Activated CD8-positive, alpha-beta memory T cell treated with anti-CD3 and anti-CD28 coated beads for 4 hours (primary cell): ENCODE results near the gene ARL8A.
"Not testable (repeated sequence)": the region's sequence is repeated elsewhere in the genome, so short reads cannot be mapped to it uniquely, and the experiment has no call there.

Experiments
- DNase-seq, 2 donors: peaks; one replicate each; pipeline ENCODE4 v3.0.0-alpha.2; 2020; ENCODE audit warnings: low read depth in 2 of 2

ARL8A gene

GRCh38 chr1:202113690-202114300 is 30.7 kb downstream of the ARL8A start:
- DNase-seq: no peak

GRCh38 chr1:202112859-202113689 is 31.5 kb downstream of the ARL8A start:
- no peak for DNase-seq

- not testable (repeated sequence) for DNase-seq
Observed at GRCh38 chr1:202111589-202111988, 32.9 kb downstream of the ARL8A start.

- DNase-seq: no peak
Observed at GRCh38 chr1:202110977-202111376, 33.6 kb downstream of the ARL8A start.

- DNase-seq: no peak
Observed at GRCh38 chr1:202107801-202108731, 36.5 kb downstream of the ARL8A start.

- no peak for DNase-seq
Observed at GRCh38 chr1:202107321-202107761, 37.2 kb downstream of the ARL8A start.

GRCh38 chr1:202106340-202107254 is 37.9 kb downstream of the ARL8A start:
- DNase-seq: no peak

GRCh38 chr1:202105571-202106339 is 38.8 kb downstream of the ARL8A start:
- no peak for DNase-seq

- no peak for DNase-seq
Observed at GRCh38 chr1:202104073-202104472, 40.5 kb downstream of the ARL8A start.

GRCh38 chr1:202101184-202101583 is 43.4 kb downstream of the ARL8A start:
- no peak for DNase-seq

GRCh38 chr1:202093858-202094257 is 50.7 kb downstream of the ARL8A start:
- no peak for DNase-seq

GRCh38 chr1:202090994-202091393 is 53.5 kb downstream of the ARL8A start:
- DNase-seq: no peak

GRCh38 chr1:202088206-202088605 is 56.3 kb downstream of the ARL8A start:
- no peak for DNase-seq

GRCh38 chr1:202086579-202087350 is 57.8 kb downstream of the ARL8A start:
- DNase-seq: no peak

GRCh38 chr1:202085682-202086373 is 58.7 kb downstream of the ARL8A start:
- no peak for DNase-seq

- no peak for DNase-seq
Observed at GRCh38 chr1:202084791-202085681, 59.5 kb downstream of the ARL8A start.
